HG02884 (cell line): Measurements from ENCODE around the gene CRISPLD2.

Experiments used
- ATAC-seq: cut with Tn5 transposase; IDR thresholded peaks from one replicate; pipeline ENCODE4 v1.9.1; 2021; ENCODE audit warnings: mild to moderate bottlenecking, moderate library complexity; ENCODE audit not compliant: unreplicated experiment

Gene CRISPLD2

GRCh38 chr16:84907051-84907450 is 87.3 kb downstream of the CRISPLD2 start:
- ATAC-seq, result no peak

- no peak for ATAC-seq
These were observed 87.8 kb downstream of the CRISPLD2 start for GRCh38 chr16:84907575-84907974.

GRCh38 chr16:84909476-84910085 is 89.8 kb downstream of the CRISPLD2 start:
- no peak for ATAC-seq

- ATAC-seq, result no peak
These were observed 91.9 kb downstream of the CRISPLD2 start for GRCh38 chr16:84911486-84912216.

GRCh38 chr16:84913315-84913714 is 93.5 kb downstream of the CRISPLD2 start:
- ATAC-seq, result no peak

GRCh38 chr16:84914273-84914672 is 94.5 kb downstream of the CRISPLD2 start:
- no peak for ATAC-seq

- no peak for ATAC-seq
These were observed 96.4 kb downstream of the CRISPLD2 start for GRCh38 chr16:84916178-84916577.

GRCh38 chr16:84916850-84917249 is 97.1 kb downstream of the CRISPLD2 start:
- ATAC-seq, result no peak

GRCh38 chr16:84917492-84917891 is 97.7 kb downstream of the CRISPLD2 start:
- ATAC-seq, result no peak

- no peak for ATAC-seq
These were observed 98.5 kb downstream of the CRISPLD2 start for GRCh38 chr16:84918006-84918909.

- ATAC-seq, result no peak
These were observed 99.5 kb downstream of the CRISPLD2 start for GRCh38 chr16:84919269-84919668.

- no peak for ATAC-seq
These were observed 99.9 kb downstream of the CRISPLD2 start for GRCh38 chr16:84919708-84920107.

GRCh38 chr16:84920333-84920732 is 100.5 kb downstream of the CRISPLD2 start:
- ATAC-seq, result no peak

- ATAC-seq, result no peak
These were observed 102.8 kb downstream of the CRISPLD2 start for GRCh38 chr16:84922351-84923120.

GRCh38 chr16:84924331-84925091 is 104.7 kb downstream of the CRISPLD2 start:
- no peak for ATAC-seq

GRCh38 chr16:84925092-84925772 is 105.4 kb downstream of the CRISPLD2 start:
- no peak for ATAC-seq

GRCh38 chr16:84925773-84926372 is 106.1 kb downstream of the CRISPLD2 start:
- ATAC-seq, result no peak

GRCh38 chr16:84926462-84926861 is 106.7 kb downstream of the CRISPLD2 start:
- ATAC-seq, result no peak
